HK-2 (cell line): ENCODE data around the gene DCAF6.
A peak's percentile ranks its signal among the peaks of the same experiment; 100 is the strongest.
"Not testable (repeated sequence)": the region's sequence is repeated elsewhere in the genome, so short reads cannot be mapped to it uniquely, and the experiment has no call there.

ENCODE experiments used
- DNase-seq: peaks from one replicate; pipeline ENCODE4 v3.0.0-alpha.2; 2018; ENCODE audit not compliant: unreplicated experiment

The DCAF6 gene

GRCh38 chr1:168031198-168031597, 94.7 kb downstream of the DCAF6 start:
- no peak for DNase-seq

GRCh38 chr1:168031627-168032026, 95.1 kb downstream of the DCAF6 start:
- no peak for DNase-seq

- no peak for DNase-seq
Observed at GRCh38 chr1:168032029-168032428, 95.5 kb downstream of the DCAF6 start.

- DNase-seq: no peak
Observed at GRCh38 chr1:168035345-168035744, 98.9 kb downstream of the DCAF6 start.

GRCh38 chr1:168042362-168042761, 105.9 kb downstream of the DCAF6 start:
- DNase-seq: no peak

- DNase-seq: no peak
Observed at GRCh38 chr1:168045311-168045710, 108.8 kb downstream of the DCAF6 start.

GRCh38 chr1:168050307-168050706, 113.8 kb downstream of the DCAF6 start:
- DNase-seq: no peak

- no peak for DNase-seq
Observed at GRCh38 chr1:168050880-168051279, 114.4 kb downstream of the DCAF6 start.

- DNase-seq: no peak
Observed at GRCh38 chr1:168053681-168054080, 117.2 kb downstream of the DCAF6 start.

GRCh38 chr1:168054117-168054516, 117.6 kb downstream of the DCAF6 start:
- DNase-seq: no peak

GRCh38 chr1:168056152-168056551, 119.7 kb downstream of the DCAF6 start:
- DNase-seq: not testable (repeated sequence)

GRCh38 chr1:168057355-168057754, 120.9 kb downstream of the DCAF6 start:
- no peak for DNase-seq

- DNase-seq: no peak
Observed at GRCh38 chr1:168057921-168058320, 121.4 kb downstream of the DCAF6 start.

GRCh38 chr1:168064216-168064615, 127.7 kb downstream of the DCAF6 start:
- no peak for DNase-seq

GRCh38 chr1:168065506-168065905, 129.0 kb downstream of the DCAF6 start:
- no peak for DNase-seq

GRCh38 chr1:168069384-168069783, 132.9 kb downstream of the DCAF6 start:
- no peak for DNase-seq

GRCh38 chr1:168079761-168080160, 143.3 kb downstream of the DCAF6 start:
- no peak for DNase-seq

GRCh38 chr1:168081373-168082007, 145.0 kb downstream of the DCAF6 start:
- DNase-seq: peak; percentile 35

- peak; percentile 77 for DNase-seq
Observed at GRCh38 chr1:168082008-168082876, 145.8 kb downstream of the DCAF6 start.

- no peak for DNase-seq
Observed at GRCh38 chr1:168083456-168084325, 147.2 kb downstream of the DCAF6 start.

- DNase-seq: peak; percentile 54
Observed at GRCh38 chr1:168084396-168085231, 148.1 kb downstream of the DCAF6 start.
